Astrocyte (in vitro differentiated cells and primary cell): ENCODE results near the gene CLDN4. TPM values are rescaled to one million over a fixed set of nuclear protein-coding genes. Genes with fewer than 3 reads are reported as not detected.
A peak's percentile ranks its signal among the peaks of the same experiment; 100 is the strongest.
"Not testable (repeated sequence)": the region's sequence is repeated elsewhere in the genome, so short reads cannot be mapped to it uniquely, and the experiment has no call there.

Experiments used
- DNase-seq: peaks from one replicate; pipeline ENCODE4 v3.0.0-alpha.2; 2010; ENCODE audit warnings: low read depth
- FAIRE-seq: peaks from 2 replicates; lab custom pipeline; 2011; peaks lifted over from hg19 to GRCh38; lab: Jason Lieb, UNC
- H2AFZ ChIP-seq: 2 replicates; pipeline ENCODE4 v1.6.0; 2012; ENCODE audit warnings: low read depth, low read length, inconsistent platforms
- H3K27ac ChIP-seq: 2 replicates; pipeline ENCODE4 v1.5.1; 2011; ENCODE audit warnings: low read depth, low read length, inconsistent platforms
- H3K27me3 ChIP-seq: 2 replicates; pipeline ENCODE4 v1.6.0; 2011; ENCODE audit warnings: low read length, inconsistent platforms; ENCODE audit not compliant: insufficient read depth
- H3K36me3 ChIP-seq: 2 replicates; pipeline ENCODE4 v1.5.1; 2011; ENCODE audit warnings: low read length, inconsistent platforms; ENCODE audit not compliant: insufficient read depth
- H3K4me1 ChIP-seq: 2 replicates; pipeline ENCODE4 v1.5.1; 2011; ENCODE audit warnings: low read length, inconsistent platforms; ENCODE audit not compliant: insufficient read depth
- H3K4me2 ChIP-seq: 2 replicates; pipeline ENCODE4 v1.6.0; 2012; ENCODE audit warnings: low read length, inconsistent platforms
- H3K4me3 ChIP-seq: 2 replicates; pipeline ENCODE4 v1.5.1; 2011; ENCODE audit warnings: low read depth, mild to moderate bottlenecking, low read length, inconsistent platforms; ENCODE audit not compliant: insufficient read depth
- H3K79me2 ChIP-seq: 2 replicates; pipeline ENCODE4 v1.6.0; 2012; ENCODE audit warnings: mild to moderate bottlenecking, low read length, inconsistent platforms; ENCODE audit not compliant: insufficient read depth
- H3K9ac ChIP-seq: 2 replicates; pipeline ENCODE4 v1.6.0; 2012; ENCODE audit warnings: mild to moderate bottlenecking, low read length, inconsistent platforms
- H3K9me3 ChIP-seq: 2 replicates; pipeline ENCODE4 v1.5.1; 2012; ENCODE audit warnings: low read depth, mild to moderate bottlenecking, low read length, inconsistent platforms; ENCODE audit not compliant: insufficient read depth
- H4K20me1 ChIP-seq: 2 replicates; pipeline ENCODE4 v1.6.0; 2012; ENCODE audit warnings: low read length, inconsistent platforms; ENCODE audit not compliant: insufficient read depth
- H3K27ac Mint-ChIP-seq: one replicate; pipeline ENCODE4 v1.8.0; 2021; ENCODE audit warnings: mild to moderate bottlenecking, mixed read lengths; ENCODE audit not compliant: unreplicated experiment
- H3K27me3 Mint-ChIP-seq: one replicate; pipeline ENCODE4 v1.8.0; 2021; ENCODE audit warnings: low read depth, mixed read lengths; ENCODE audit not compliant: unreplicated experiment
- H3K36me3 Mint-ChIP-seq: one replicate; pipeline ENCODE4 v1.8.0; 2021; ENCODE audit warnings: low read depth, mixed read lengths; ENCODE audit not compliant: unreplicated experiment
- H3K4me1 Mint-ChIP-seq: one replicate; pipeline ENCODE4 v1.8.0; 2021; ENCODE audit warnings: low read depth, mixed read lengths; ENCODE audit not compliant: unreplicated experiment
- H3K4me3 Mint-ChIP-seq: one replicate; pipeline ENCODE4 v1.8.0; 2021; ENCODE audit warnings: mild to moderate bottlenecking, moderate library complexity, mixed read lengths; ENCODE audit not compliant: unreplicated experiment
- H3K9me3 Mint-ChIP-seq: one replicate; pipeline ENCODE4 v1.8.0; 2021; ENCODE audit warnings: mild to moderate bottlenecking, mixed read lengths; ENCODE audit not compliant: unreplicated experiment
- EZH2 ChIP-seq: IDR thresholded peaks from 2 replicates; pipeline ENCODE4 v1.6.1; 2012; ENCODE audit warnings: mild to moderate bottlenecking, low read length, inconsistent platforms; ENCODE audit not compliant: insufficient read depth
- total RNA-seq: library from RNA; stranded (reverse); gene quantifications from 2 replicates; pipeline ENCODE4 v1.2.1, GENCODE V29; 2021
- TF ChIP-seq, protein P1 (sequence below): IDR thresholded peaks from 2 replicates; pipeline ENCODE4 v1.5.1; 2011; ENCODE audit warnings: low read depth, mild to moderate bottlenecking, inconsistent platforms, low read length, moderate library complexity; ENCODE audit not compliant: insufficient read depth

CLDN4 gene
- total RNA-seq, 1 donor from 2014 or later, result 32.5 TPM

DNA sequence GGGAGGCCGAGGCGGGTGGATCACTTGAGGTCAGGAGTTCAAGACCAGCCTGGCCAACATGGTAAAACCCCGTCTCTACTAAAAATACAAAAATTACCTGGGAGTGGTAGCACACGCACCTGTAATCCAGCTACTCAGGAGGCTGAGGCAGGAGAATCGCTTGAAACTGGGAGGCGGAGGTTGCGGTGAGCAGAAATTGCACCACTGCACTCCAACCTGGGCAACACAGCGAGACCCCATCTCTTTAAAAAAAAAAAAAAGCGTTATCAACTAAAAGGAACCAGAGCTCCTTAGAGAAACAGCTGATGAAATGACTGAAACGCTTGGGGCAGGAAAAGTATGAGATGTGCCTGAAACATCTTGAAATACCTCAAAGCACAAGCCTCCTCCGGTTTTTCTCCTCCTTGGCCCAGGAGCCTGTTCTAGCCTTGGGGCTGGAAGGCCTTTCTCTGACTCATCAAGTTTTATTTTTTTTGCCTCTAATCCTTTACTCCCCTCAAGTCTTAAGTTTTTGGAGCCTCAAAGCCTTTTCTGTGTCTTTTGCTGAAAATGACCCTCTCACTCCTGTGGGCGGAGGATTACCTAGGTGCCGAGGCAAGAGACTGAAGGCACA, 14.2 kb downstream of the CLDN4 start:
- Histone ChIP-seq H3K4me1 (peaks cover 10% of the 10 kb centered on the region), H3K4me2 (no peak overlapping the region), H3K9ac (no peak overlapping the region), H3K27me3 (no peaks in the 10 kb centered on the region), H3K27ac (no peak overlapping the region), H2AFZ (no peak overlapping the region), H4K20me1 (no peaks in the 10 kb centered on the region), H3K4me3 (no peak overlapping the region), H3K79me2 (no peaks in the 10 kb centered on the region), H3K9me3 (no peaks in the 10 kb centered on the region), H3K36me3 (no peaks in the 10 kb centered on the region)
- no peaks in the 10 kb centered on the region for H3K27me3 Mint-ChIP-seq
- no peaks in the 10 kb centered on the region for H3K36me3 Mint-ChIP-seq
- peaks cover 22% of the 10 kb centered on the region for H3K4me1 Mint-ChIP-seq
- H3K27ac Mint-ChIP-seq, result peak overlapping the region; percentile 58
- no peak for FAIRE-seq
- TF ChIP-seq, protein P1, sequence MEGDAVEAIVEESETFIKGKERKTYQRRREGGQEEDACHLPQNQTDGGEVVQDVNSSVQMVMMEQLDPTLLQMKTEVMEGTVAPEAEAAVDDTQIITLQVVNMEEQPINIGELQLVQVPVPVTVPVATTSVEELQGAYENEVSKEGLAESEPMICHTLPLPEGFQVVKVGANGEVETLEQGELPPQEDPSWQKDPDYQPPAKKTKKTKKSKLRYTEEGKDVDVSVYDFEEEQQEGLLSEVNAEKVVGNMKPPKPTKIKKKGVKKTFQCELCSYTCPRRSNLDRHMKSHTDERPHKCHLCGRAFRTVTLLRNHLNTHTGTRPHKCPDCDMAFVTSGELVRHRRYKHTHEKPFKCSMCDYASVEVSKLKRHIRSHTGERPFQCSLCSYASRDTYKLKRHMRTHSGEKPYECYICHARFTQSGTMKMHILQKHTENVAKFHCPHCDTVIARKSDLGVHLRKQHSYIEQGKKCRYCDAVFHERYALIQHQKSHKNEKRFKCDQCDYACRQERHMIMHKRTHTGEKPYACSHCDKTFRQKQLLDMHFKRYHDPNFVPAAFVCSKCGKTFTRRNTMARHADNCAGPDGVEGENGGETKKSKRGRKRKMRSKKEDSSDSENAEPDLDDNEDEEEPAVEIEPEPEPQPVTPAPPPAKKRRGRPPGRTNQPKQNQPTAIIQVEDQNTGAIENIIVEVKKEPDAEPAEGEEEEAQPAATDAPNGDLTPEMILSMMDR, result no peak
- no peak overlapping the region for H3K4me3 Mint-ChIP-seq
- H3K9me3 Mint-ChIP-seq, result peaks cover 2% of the 10 kb centered on the region
- DNase-seq, result peak; percentile 42

DNA sequence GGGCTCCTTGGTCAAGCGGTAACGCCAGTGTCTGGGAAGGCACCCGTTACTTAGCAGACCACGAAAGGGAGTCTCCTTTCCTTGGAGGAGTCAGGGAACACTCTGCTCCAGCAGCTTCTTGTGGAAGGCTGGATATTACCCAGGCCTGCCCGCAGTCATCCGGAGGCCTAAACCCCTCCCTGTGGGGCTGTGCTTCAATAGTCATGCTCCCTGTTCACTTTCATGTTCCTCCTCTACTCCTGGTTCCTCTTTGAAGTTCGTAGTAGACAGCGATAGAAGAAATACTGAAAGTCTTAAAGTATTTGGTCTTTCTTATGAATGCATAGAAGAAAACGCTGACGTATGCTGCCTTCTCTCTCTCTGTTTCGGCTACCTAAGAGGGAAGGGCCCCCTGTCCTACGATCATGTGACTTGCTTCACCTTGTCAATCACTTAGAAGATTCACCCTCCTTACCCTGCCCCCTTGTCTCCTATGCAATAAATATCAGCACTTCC, 15.0 kb downstream of the CLDN4 start:
- not testable (repeated sequence) for H3K27me3 ChIP-seq, H4K20me1 ChIP-seq, H3K27ac ChIP-seq, H2AFZ ChIP-seq, H3K9me3 Mint-ChIP-seq, H3K27me3 Mint-ChIP-seq, H3K4me2 ChIP-seq, H3K9ac ChIP-seq, H3K36me3 Mint-ChIP-seq, H3K36me3 ChIP-seq, H3K4me3 ChIP-seq, DNase-seq, H3K4me3 Mint-ChIP-seq, H3K79me2 ChIP-seq, H3K9me3 ChIP-seq, FAIRE-seq
- Mint-ChIP-seq H3K27ac (peak overlapping the region; percentile 12), H3K4me1 (peaks cover 30% of the 10 kb centered on the region)
- H3K4me1 ChIP-seq, result peaks cover 14% of the 10 kb centered on the region

DNA sequence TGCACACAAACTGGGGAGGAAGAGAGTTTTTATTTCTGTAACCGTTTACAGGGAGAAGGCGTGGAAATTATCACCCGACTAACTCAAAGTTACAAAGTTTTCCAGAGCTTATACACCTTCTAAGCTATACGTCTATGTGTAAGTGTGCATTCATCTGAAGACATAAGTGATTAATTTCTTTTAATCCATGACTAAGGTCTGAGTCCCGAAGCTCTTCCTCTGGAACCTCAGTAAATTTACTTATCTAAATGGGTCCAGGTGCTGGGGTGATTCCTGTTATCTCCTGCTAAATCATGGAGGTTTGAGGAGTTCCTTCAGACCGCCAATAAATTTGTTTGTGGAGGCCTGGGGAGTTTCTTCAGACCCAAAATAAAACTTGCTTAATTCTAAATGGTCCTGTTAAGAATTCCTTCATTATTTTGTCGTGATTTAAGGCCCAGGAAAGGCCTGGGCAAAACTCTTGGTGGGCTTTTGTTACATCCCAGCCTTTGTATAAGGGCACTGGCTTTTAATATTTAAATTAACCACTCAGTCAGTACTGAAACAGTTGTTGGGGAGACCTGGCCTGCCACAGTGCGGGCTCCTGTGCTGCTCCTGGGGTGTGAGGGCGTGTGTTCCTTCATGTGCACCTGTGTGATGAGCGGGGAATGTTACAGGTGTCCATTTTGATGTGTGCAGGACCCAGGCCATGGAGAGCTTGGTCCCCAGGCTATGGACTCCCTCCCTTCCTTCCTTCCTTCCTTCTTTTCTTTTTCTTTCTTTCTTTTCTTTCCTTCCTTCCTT, 17.3 kb downstream of the CLDN4 start:
- H3K4me2 ChIP-seq, result no peak overlapping the region
- DNase-seq (peak; percentile 30), FAIRE-seq (no peak)
- Mint-ChIP-seq H3K9me3 (peaks cover 2% of the 10 kb centered on the region), H3K4me3 (no peak overlapping the region), H3K27ac (no peak overlapping the region), H3K36me3 (no peaks in the 10 kb centered on the region), H3K27me3 (no peaks in the 10 kb centered on the region), H3K4me1 (peaks cover 45% of the 10 kb centered on the region)
- H3K27ac ChIP-seq, result no peak overlapping the region
- H3K79me2 ChIP-seq, result no peaks in the 10 kb centered on the region
- H3K4me3 ChIP-seq, result no peak overlapping the region
- TF ChIP-seq, protein P1, result no peak
- TF ChIP-seq EZH2, result no peak
- H4K20me1 ChIP-seq, result no peaks in the 10 kb centered on the region
- H3K27me3 ChIP-seq, result no peaks in the 10 kb centered on the region
- H3K36me3 ChIP-seq, result no peaks in the 10 kb centered on the region
- H3K9me3 ChIP-seq, result no peaks in the 10 kb centered on the region
- H2AFZ ChIP-seq, result no peak overlapping the region
- peaks cover 25% of the 10 kb centered on the region for H3K4me1 ChIP-seq
- no peak overlapping the region for H3K9ac ChIP-seq
